ENCODE data around the gene PIBF1.
"Not testable (repeated sequence)": the region's sequence is repeated elsewhere in the genome, so short reads cannot be mapped to it uniquely, and the experiment has no call there.

DNA sequence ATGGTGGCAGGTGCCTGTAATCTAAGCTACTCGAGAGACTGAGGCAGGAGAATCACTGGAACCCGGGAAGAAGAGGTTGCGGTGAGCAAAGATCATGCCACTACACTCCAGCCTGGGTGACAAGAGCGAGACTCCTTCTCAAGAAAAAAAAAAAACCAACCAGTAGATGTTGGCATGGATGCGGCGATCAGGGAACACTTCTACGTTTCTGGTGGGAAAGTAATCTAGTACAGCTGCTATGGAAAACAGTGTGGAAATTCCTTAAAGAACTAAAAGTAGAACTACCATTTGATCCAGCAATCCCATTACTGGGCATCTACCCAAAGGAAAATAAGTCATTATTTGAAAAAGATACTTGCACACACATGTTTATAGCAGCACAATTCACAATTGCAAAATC, 119.6 kb downstream of the PIBF1 start:
- not testable (repeated sequence) for TF ChIP-seq POLR2A (IDR thresholded peaks at IDR 0.05; ENCODE audit: low read length); GATA1 (IDR thresholded peaks at IDR 0.05; ENCODE audit: low read depth, low read length)
